GM12878 (cell line): ENCODE measurements around the gene CFAP157. TPM values are rescaled to one million over a fixed set of nuclear protein-coding genes. Genes with fewer than 3 reads are reported as not detected.

Experiments used
- EED ChIP-seq: sonication (generic); IDR thresholded peaks from 2 replicates; pipeline ENCODE4 v1.6.1; 2016; ENCODE audit warnings: antibody characterized with exemption, low read depth
- FOS ChIP-seq: IDR thresholded peaks from 3 replicates; pipeline ENCODE4 v1.6.1; 2011; ENCODE audit warnings: borderline replicate concordance; ENCODE audit not compliant: insufficient read length; ENCODE audit errors: extremely low read depth
- JUND ChIP-seq: IDR thresholded peaks from 2 replicates; pipeline ENCODE4 v1.6.1; 2012; ENCODE audit warnings: low read depth, mild to moderate bottlenecking, low read length, improper control_type of control experiment, moderate library complexity
- KDM1A ChIP-seq: fragments of 200-600 bp; sonication (generic); IDR thresholded peaks from 2 replicates; pipeline ENCODE4 v1.6.1; 2016; ENCODE audit warnings: borderline replicate concordance
- KLF5 ChIP-seq: fragments of 450-650 bp; IDR thresholded peaks from 2 replicates; pipeline ENCODE4 v1.6.1; 2014; ENCODE audit warnings: mild to moderate bottlenecking; ENCODE audit not compliant: partially characterized antibody
- MAX ChIP-seq: IDR thresholded peaks from 2 replicates; pipeline ENCODE4 v1.6.1; 2012; ENCODE audit warnings: low read depth, low read length, improper control_type of control experiment
- MEF2B ChIP-seq: fragments of 450-650 bp; IDR thresholded peaks from 2 replicates; pipeline ENCODE4 v1.6.1; 2018; ENCODE audit warnings: mild to moderate bottlenecking, moderate library complexity; ENCODE audit not compliant: partially characterized antibody, poor library complexity, severe bottlenecking
- SIX5 ChIP-seq: IDR thresholded peaks from 2 replicates; pipeline ENCODE4 v1.6.1; 2011; ENCODE audit warnings: mild to moderate bottlenecking, low read depth, low read length, moderate library complexity; ENCODE audit not compliant: severe bottlenecking
- SP1 ChIP-seq: IDR thresholded peaks from one replicate; pipeline ENCODE4 v1.6.1; 2011; ENCODE audit warnings: low read depth, low read length
- SRF ChIP-seq, 2 experiments: IDR thresholded peaks; 2 replicates each; pipeline ENCODE4 v1.6.1; 2011; ENCODE audit warnings: low read depth in 2 of 2, low read length in 2 of 2, mild to moderate bottlenecking in 1 of 2, moderate library complexity in 1 of 2
- ZNF687 ChIP-seq: fragments of 450-650 bp; IDR thresholded peaks from 2 replicates; pipeline ENCODE4 v1.6.1; 2017; ENCODE audit warnings: mild to moderate bottlenecking, moderate library complexity
- polyA plus RNA-seq, 11 experiments: library from polyadenylated mRNA; depleted of rRNA in 4 of 11; unstranded in 6 of 11; stranded (reverse) in 5 of 11; fragments of >200 nt; fragmentation: Nextera tagmentation in 4 of 11; fragmentation: Illumina TruSeq in 1 of 11; extraction: Ambion mirVana in 4 of 11; extraction: Trizol in 1 of 11; gene quantifications; 1 replicate in 1 of 11; 2 replicates in 10 of 11; pipeline versions ENCODE4 v1.2.1 to v1.2.3, GENCODE V29; 2011 to 2016; ENCODE audit warnings: inconsistent platforms in 2 of 11, missing spikeins in 2 of 11, low read depth in 1 of 11
- total RNA-seq, 4 experiments: library from RNA; depleted of rRNA in 3 of 4; stranded (reverse); fragments of >200 nt in 3 of 4; fragmentation: Illumina TruSeq in 1 of 4; extraction: Trizol in 1 of 4; gene quantifications; 2 replicates each; pipeline versions ENCODE4 v1.2.1 to v1.2.3, GENCODE V29; 2013 to 2021
- TF ChIP-seq, protein P1 (sequence below): fragments of 450-650 bp; IDR thresholded peaks from 2 replicates; pipeline ENCODE4 v1.6.1; 2017; ENCODE audit warnings: antibody characterized with exemption, mild to moderate bottlenecking, moderate library complexity
- TF ChIP-seq, protein P2 (sequence below): fragments of 450-650 bp; IDR thresholded peaks from 2 replicates; pipeline ENCODE4 v1.6.1; 2016; ENCODE audit warnings: mild to moderate bottlenecking, moderate library complexity, borderline replicate concordance

CFAP157 gene
- total and polyA plus RNA-seq, 10 of the 15 experiments (the other 5 are each of a cell fraction or from before 2014, with no cell fraction given) = 0.08 to 0.72 TPM; not detected in 8

GRCh38 chr9:127698985-127699670 is 7.7 kb upstream of the CFAP157 start (continued):
- TF ChIP-seq, protein P1, sequence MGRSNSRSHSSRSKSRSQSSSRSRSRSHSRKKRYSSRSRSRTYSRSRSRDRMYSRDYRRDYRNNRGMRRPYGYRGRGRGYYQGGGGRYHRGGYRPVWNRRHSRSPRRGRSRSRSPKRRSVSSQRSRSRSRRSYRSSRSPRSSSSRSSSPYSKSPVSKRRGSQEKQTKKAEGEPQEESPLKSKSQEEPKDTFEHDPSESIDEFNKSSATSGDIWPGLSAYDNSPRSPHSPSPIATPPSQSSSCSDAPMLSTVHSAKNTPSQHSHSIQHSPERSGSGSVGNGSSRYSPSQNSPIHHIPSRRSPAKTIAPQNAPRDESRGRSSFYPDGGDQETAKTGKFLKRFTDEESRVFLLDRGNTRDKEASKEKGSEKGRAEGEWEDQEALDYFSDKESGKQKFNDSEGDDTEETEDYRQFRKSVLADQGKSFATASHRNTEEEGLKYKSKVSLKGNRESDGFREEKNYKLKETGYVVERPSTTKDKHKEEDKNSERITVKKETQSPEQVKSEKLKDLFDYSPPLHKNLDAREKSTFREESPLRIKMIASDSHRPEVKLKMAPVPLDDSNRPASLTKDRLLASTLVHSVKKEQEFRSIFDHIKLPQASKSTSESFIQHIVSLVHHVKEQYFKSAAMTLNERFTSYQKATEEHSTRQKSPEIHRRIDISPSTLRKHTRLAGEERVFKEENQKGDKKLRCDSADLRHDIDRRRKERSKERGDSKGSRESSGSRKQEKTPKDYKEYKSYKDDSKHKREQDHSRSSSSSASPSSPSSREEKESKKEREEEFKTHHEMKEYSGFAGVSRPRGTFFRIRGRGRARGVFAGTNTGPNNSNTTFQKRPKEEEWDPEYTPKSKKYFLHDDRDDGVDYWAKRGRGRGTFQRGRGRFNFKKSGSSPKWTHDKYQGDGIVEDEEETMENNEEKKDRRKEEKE = no peak
- TF ChIP-seq KDM1A (no peak), SRF (IDR thresholded peaks at IDR 0.05; ENCODE audit: low read depth in 2 of 2, low read length in 2 of 2) (no peak), ZNF687 (peak; percentile 85), KLF5 (peak; percentile 53), MEF2B (peak; percentile 37), SIX5 (no peak), JUND (no peak), SP1 (peak; percentile 74), MAX (peak; percentile 43; the same call in 1 of the 2 replicates), FOS (peak; percentile 30), EED (no peak)
- TF ChIP-seq, protein P2, sequence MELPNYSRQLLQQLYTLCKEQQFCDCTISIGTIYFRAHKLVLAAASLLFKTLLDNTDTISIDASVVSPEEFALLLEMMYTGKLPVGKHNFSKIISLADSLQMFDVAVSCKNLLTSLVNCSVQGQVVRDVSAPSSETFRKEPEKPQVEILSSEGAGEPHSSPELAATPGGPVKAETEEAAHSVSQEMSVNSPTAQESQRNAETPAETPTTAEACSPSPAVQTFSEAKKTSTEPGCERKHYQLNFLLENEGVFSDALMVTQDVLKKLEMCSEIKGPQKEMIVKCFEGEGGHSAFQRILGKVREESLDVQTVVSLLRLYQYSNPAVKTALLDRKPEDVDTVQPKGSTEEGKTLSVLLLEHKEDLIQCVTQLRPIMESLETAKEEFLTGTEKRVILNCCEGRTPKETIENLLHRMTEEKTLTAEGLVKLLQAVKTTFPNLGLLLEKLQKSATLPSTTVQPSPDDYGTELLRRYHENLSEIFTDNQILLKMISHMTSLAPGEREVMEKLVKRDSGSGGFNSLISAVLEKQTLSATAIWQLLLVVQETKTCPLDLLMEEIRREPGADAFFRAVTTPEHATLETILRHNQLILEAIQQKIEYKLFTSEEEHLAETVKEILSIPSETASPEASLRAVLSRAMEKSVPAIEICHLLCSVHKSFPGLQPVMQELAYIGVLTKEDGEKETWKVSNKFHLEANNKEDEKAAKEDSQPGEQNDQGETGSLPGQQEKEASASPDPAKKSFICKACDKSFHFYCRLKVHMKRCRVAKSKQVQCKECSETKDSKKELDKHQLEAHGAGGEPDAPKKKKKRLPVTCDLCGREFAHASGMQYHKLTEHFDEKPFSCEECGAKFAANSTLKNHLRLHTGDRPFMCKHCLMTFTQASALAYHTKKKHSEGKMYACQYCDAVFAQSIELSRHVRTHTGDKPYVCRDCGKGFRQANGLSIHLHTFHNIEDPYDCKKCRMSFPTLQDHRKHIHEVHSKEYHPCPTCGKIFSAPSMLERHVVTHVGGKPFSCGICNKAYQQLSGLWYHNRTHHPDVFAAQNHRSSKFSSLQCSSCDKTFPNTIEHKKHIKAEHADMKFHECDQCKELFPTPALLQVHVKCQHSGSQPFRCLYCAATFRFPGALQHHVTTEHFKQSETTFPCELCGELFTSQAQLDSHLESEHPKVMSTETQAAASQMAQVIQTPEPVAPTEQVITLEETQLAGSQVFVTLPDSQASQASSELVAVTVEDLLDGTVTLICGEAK = peak; percentile 50; the same call in 1 of the 2 replicates
